ENCODE measurements around the gene KCNN4. TPM values are rescaled to one million over a fixed set of nuclear protein-coding genes. Genes with fewer than 3 reads are reported as not detected.

Gene KCNN4
- total and polyA plus RNA-seq, 11 donors = 0.15 to 3.7 (median 0.63) TPM

DNA sequence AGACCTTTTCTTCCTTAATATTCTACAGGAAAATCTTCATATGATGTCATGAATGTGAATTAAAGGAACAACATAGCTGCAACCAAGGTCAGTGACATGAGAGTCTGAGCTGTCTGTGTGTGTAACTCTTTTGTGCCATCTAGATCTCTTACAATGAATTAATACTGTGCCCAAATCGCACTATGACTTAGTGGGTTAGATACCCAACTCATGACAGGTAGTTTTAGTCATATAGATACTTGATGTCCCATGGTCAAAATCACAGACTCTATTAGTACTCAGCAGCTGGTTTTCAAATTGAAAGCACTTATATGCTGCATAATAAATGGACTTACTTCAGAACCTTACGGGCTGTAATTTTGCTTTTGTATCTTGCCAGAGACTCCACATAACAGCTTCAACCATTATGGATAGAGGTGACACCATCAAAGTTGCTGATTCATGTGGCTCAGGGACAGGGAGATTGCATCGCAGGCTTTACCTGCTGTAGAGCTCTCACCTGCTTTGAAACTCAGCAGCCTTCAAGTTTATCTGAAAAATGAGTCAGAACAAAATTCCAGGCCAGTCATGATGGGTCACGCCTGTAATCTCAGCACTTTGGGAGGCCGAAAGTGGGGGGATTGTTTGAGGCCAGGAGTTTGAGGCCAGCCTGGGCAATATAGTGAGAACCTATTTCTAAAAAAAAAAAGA, 34.0 kb upstream of the KCNN4 start:
- ATAC-seq = no peak
- intact Hi-C loops (cut with DNase I) = no loop called here
- WGBS, 4 donors = 68 to 84% (median 78%) methylated on average over 5 of the region's 5 CpGs

DNA sequence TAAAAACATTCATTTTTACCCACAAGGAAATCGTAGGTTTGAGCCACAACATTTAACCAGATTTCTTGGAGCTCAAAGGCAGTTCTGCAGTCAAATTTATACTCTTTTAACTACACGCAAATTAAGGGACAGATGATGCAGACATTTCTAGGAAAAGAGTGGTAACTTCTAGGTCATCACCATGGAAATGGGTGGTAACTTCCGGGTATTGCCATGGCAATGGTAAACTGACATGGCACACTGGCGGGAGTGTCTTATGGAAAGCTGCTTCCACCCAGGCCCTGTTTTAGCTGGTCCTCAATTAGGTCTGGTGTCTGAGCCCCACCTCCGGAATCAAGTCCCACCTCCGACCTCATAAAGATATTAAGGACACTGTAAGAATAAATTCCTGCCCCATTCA, 31.9 kb upstream of the KCNN4 start:
- DNase-seq = no peak
- Histone ChIP-seq H3K36me3 (no peaks in the 10 kb centered on the region), H3K4me1 (no peaks in the 10 kb centered on the region), H3K9me3 (peaks cover 0 to 4% (median 0%) of the 10 kb centered on the region in 12 donors), H3K27ac (no peak overlapping the region), H3K4me3 (no peak overlapping the region), H3K27me3 (peaks cover 0 to 6% (median 0%) of the 10 kb centered on the region in 9 donors)
- intact Hi-C loops (cut with DNase I) = no loop called here
- TF ChIP-seq, protein P1, sequence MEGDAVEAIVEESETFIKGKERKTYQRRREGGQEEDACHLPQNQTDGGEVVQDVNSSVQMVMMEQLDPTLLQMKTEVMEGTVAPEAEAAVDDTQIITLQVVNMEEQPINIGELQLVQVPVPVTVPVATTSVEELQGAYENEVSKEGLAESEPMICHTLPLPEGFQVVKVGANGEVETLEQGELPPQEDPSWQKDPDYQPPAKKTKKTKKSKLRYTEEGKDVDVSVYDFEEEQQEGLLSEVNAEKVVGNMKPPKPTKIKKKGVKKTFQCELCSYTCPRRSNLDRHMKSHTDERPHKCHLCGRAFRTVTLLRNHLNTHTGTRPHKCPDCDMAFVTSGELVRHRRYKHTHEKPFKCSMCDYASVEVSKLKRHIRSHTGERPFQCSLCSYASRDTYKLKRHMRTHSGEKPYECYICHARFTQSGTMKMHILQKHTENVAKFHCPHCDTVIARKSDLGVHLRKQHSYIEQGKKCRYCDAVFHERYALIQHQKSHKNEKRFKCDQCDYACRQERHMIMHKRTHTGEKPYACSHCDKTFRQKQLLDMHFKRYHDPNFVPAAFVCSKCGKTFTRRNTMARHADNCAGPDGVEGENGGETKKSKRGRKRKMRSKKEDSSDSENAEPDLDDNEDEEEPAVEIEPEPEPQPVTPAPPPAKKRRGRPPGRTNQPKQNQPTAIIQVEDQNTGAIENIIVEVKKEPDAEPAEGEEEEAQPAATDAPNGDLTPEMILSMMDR (IDR thresholded peaks at IDR 0.05) = no peak
- TF ChIP-seq POLR2A (IDR thresholded peaks at IDR 0.05) = no peak
- WGBS, 4 donors = 69 to 79% (median 73%) methylated on average over 6 of the region's 6 CpGs
- no peak for ATAC-seq

More for the DNA sequence above, 34.0 kb upstream of the KCNN4 start:
- Histone ChIP-seq H3K4me1 (peaks cover 0 to under 1% (median 0%) of the 10 kb centered on the region in 12 donors), H3K27ac (no peak overlapping the region), H3K27me3 (peaks cover 0 to under 1% (median 0%) of the 10 kb centered on the region in 9 donors), H3K4me3 (no peak overlapping the region), H3K9me3 (peaks cover 0 to 4% (median 0%) of the 10 kb centered on the region in 12 donors), H3K36me3 (no peaks in the 10 kb centered on the region)
- TF ChIP-seq, protein P1 (IDR thresholded peaks at IDR 0.05) = no peak
- no peak for TF ChIP-seq POLR2A (IDR thresholded peaks at IDR 0.05)
- DNase-seq = no peak

DNA sequence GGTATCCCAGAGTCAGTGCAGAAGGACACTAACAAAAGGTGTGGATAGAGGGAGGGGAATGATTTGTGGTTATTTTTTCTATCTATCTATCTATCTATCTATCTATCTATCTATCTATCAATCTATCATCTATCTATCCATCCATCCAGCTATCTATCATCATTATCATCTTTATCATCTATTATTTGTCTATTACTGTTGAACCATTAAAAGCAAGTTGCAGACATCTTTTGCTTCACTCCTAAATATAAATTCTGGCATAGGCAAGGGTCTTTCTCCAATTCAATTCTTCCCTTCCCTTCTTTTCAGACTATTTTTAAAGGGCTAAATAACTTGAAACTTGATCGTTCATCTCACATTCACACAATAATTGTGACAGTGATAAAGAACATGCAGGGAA, 31.5 kb upstream of the KCNN4 start:
- ATAC-seq (no peak), DNase-seq (no peak)
- Histone ChIP-seq H3K9me3 (peaks cover 0 to 4% (median 0%) of the 10 kb centered on the region in 12 donors), H3K4me3 (no peak overlapping the region), H3K27me3 (peaks cover 0 to 6% (median 0%) of the 10 kb centered on the region in 9 donors), H3K27ac (no peak overlapping the region), H3K36me3 (no peaks in the 10 kb centered on the region), H3K4me1 (no peaks in the 10 kb centered on the region)
- intact Hi-C loops (cut with DNase I) = no loop called here
- 57 to 71% (median 62%) methylated on average over 1 of the region's 1 CpG for WGBS, 4 donors
- TF ChIP-seq, protein P1 (IDR thresholded peaks at IDR 0.05) = no peak
- TF ChIP-seq POLR2A (IDR thresholded peaks at IDR 0.05) = no peak

DNA sequence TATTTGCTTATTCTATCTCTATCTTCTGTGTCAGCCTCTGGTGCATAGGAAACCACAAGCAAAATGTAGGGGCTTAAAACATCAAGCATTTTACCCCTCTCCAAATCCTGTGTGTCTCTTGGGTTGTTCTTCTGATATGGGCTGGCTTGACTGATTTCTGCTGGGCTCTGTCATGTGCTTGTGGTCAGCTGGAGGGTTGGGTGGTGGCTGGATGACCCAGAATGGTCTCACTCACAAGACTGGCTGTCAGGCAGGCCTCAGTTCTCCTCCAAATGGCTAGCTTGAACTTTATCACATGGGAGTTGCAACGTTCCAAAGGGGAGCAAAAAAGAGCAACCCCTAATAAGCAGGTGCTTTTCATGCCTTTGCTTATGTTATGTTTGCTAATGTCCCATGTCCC, 31.1 kb upstream of the KCNN4 start:
- 21 to 38% (median 31%) methylated on average over 1 of the region's 1 CpG for WGBS, 4 donors
- TF ChIP-seq, protein P1 (IDR thresholded peaks at IDR 0.05) = no peak
- TF ChIP-seq POLR2A (IDR thresholded peaks at IDR 0.05) = no peak
- Histone ChIP-seq H3K27me3 (peaks cover 0 to 6% (median 0%) of the 10 kb centered on the region in 9 donors), H3K4me3 (no peak overlapping the region), H3K36me3 (no peaks in the 10 kb centered on the region), H3K9me3 (peaks cover 0 to 4% (median 0%) of the 10 kb centered on the region in 12 donors), H3K27ac (no peak overlapping the region), H3K4me1 (no peaks in the 10 kb centered on the region)
- intact Hi-C loops (cut with DNase I) = no loop called here
- ATAC-seq (no peak), DNase-seq (no peak)

Measured in heart left ventricle (tissue), 16 donors.